ENCODE data around the gene MYT1.

Gene MYT1

GRCh38 chr20:64212755-64213154, 48.5 kb downstream of the MYT1 start:
- DNase-seq (ENCODE audit: low read depth in 2 of 3, low spot score in 2 of 3) = no peak

- no peak for DNase-seq (ENCODE audit: low read depth in 2 of 3, low spot score in 2 of 3)
Measured at GRCh38 chr20:64214113-64214512, 49.9 kb downstream of the MYT1 start.

- DNase-seq (ENCODE audit: low read depth in 2 of 3, low spot score in 2 of 3) = no peak
Measured at GRCh38 chr20:64214952-64215351, 50.7 kb downstream of the MYT1 start.

GRCh38 chr20:64216036-64216435, 51.8 kb downstream of the MYT1 start:
- no peak for DNase-seq (ENCODE audit: low read depth in 2 of 3, low spot score in 2 of 3)

DNA sequence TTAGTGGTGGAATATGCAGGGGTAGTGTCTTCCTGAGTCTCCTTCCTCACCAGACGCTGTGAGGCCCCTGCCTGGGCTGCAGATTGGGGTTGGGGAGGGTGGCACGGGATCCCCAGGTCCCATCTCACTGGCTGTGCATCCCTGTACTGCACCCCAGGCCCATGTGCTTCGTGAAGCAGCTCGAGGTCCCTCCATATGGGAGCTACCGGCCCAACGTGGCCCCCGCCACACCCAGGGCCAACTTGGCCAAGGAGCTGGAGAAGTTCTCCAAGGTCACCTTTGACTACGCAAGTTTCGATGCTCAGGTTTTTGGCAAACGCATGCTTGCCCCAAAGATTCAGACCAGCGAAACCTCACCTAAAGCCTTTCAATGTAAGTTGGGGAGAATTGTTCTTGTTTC, 52.7 kb downstream of the MYT1 start:
- DNase-seq (ENCODE audit: low read depth in 2 of 3, low spot score in 2 of 3) = no peak

DNA sequence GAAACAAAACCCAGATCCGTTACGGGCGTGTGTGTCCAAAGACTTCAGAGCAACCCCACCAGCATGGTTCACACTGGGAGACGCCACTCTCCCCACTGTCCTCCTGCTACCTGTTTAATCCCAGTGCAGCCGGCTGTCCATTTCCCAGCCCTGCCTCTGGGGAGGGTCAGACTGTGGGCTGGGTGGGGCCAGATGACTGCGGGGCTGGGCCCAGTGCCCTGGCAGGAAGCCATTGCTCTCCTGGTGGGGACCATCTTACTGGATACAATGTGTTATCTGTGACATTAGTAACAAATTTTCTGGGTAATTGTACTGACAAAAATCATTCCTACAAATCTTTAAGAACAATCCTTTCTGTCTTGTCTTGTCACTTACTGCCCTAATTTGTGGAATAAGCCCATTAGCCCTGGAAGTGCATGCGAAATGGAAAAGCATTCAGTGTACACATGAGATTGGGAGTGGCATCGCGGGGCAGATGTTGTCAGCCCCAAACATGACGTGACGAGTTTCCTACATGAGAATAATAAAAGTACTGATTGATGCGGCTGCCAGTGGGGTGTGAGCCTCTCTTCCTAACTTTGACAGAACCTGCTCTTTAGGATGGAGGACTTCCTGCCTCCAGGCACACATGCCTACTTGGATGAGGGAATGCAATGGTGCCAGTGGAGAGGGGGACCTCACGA, 53.4 kb downstream of the MYT1 start:
- no peak for DNase-seq (ENCODE audit: low read depth in 2 of 3, low spot score in 2 of 3)

DNA sequence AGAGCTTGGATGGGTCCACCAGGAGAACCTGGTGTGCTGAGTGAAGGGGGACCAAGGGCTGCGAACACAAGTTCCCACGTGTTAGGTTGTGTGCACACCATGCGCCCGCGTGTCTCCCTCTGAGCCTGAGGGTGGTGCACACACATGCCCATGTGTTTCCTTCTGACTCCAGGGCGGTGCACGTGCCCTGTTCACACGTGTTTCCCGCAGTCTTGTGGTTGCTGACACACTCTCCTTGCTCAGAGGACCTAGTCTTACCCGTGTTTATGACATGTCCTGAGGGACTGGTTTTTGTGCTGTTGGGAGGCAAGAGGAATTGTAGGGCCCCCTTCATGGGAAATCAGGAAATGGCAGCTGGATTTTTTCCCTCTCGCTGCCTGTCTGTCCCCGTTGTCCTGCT, 55.0 kb downstream of the MYT1 start:
- no peak for DNase-seq (ENCODE audit: low read depth in 2 of 3, low spot score in 2 of 3)

- DNase-seq (ENCODE audit: low read depth in 2 of 3, low spot score in 2 of 3) = no peak
Measured at GRCh38 chr20:64219730-64220129, 55.5 kb downstream of the MYT1 start.

- DNase-seq (ENCODE audit: low read depth in 2 of 3, low spot score in 2 of 3) = no peak
Measured at GRCh38 chr20:64220420-64220819, 56.2 kb downstream of the MYT1 start.

DNA sequence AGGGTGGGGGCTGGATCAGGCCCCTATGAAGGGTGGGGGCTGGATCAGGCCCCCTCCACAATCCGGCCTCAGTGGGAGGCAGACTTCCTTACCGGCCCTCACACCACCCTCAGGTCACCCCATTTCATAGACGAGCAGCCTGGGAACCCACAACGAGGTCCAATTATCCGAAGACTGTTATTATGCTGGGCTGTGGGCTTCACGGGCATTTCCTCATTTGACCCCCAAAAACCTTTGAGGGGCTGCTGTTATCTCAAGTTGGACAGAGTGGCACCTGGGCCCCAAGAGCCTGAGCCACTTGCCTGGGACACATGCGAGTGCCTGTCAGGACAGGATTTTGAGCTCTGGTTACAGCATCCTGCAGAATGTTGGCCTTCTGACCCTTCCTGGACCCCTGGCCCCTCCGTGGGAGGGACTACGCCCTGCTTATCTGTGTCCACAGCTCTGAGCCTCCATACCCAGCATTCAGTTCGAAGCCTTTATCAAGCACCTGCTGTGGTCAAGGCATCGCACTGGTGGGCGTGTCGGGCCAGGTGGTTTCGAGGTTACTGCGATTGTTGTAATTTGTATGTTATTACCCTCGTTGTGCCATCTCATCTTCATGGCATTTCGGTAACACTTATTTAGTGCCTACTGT, 56.8 kb downstream of the MYT1 start:
- no peak for DNase-seq (ENCODE audit: low read depth in 2 of 3, low spot score in 2 of 3)

DNA sequence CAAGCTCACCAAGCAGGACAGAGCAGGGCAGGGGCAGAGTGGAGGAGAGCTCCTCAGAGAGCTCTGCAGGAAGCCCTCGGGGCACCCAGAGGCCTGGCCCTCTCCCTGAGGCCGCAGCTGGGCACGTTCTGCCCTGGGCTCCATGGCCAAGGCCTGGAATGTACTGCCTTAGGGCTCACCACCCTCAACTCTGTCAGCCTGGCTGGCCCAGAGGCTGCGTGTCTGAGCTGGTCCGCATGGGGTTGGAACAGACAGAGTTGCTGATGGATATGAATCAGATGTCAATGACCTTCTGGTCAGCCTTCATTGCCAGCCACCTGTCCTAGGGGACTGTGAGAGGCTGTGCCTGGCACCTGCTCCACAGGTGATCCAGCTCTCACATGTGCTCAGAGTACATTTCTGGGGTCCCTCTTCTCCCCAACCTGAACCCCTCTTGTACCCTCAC, 58.1 kb downstream of the MYT1 start:
- DNase-seq (ENCODE audit: low read depth in 2 of 3, low spot score in 2 of 3) = no peak

GRCh38 chr20:64222851-64223525, 58.7 kb downstream of the MYT1 start:
- DNase-seq (ENCODE audit: low read depth in 2 of 3, low spot score in 2 of 3) = no peak

DNA sequence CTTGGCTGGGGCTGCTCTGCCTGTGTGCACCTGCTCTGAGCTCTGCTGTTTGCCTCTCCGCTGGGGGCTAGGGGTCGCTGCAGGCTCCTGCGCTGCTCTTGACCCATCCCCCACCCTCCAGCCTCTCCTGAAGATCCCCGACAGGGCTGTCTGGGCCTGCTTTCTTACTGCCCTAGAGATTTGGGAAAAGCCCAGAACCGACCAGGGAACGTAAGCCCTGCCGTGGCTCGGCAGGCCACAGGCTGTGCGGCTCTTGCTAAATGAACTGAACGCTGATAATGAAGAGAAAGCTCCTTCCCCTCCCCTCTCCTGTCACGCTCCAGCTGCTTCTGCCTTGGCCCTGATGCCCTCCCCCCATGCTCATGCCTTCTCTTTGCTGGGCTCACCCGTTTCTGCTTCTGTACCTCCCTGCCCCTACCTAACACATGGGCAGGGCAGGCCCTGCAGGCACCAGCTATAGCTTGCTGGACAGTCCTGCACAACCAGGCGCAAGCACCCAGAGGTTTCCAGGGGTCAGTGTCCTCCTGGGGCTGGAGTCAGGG, 59.3 kb downstream of the MYT1 start:
- DNase-seq (ENCODE audit: low read depth in 2 of 3, low spot score in 2 of 3) = no peak

DNA sequence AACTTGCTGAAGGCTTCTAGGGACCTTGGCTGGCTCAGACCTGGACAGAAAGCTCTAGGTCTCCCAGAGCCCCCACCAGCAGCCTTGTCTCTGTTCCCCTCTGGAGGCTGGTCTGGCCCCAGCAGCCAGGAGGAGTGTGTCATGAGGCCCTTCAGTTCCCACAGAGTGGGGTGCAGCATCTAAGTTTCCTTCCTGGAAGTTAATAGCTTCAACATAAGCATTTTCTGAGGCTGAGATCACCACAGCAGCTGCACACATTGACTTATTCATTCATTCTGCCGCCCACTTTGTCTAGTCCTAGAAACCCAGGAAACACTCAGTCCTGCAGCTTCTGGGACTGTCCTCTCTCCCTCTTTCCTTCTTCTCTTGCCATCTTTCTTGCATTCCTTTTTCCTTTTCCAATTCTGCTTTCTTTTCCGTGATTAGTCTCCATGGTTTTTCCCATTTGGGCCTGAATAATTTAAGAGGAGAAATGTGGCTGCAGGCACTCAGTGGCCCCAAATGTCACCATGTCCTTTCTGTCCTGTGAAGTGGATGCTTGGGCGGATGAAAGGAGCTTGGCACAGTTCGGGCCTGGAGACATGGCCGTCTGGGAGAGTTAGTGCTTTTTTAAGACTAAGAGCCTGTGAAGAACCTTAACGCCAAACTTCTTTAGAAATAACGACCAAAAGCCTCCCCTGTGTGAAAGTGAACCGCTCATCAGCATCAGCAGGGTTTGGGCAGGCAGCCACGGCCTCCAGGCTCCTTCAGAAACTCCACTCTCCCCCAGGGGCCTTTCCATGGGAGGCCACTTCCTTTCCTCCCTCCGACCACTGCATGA, 60.3 kb downstream of the MYT1 start:
- no peak for DNase-seq (ENCODE audit: low read depth in 2 of 3, low spot score in 2 of 3)

- no peak for DNase-seq (ENCODE audit: low read depth in 2 of 3, low spot score in 2 of 3)
Measured at GRCh38 chr20:64225171-64225595, 60.9 kb downstream of the MYT1 start.

DNA sequence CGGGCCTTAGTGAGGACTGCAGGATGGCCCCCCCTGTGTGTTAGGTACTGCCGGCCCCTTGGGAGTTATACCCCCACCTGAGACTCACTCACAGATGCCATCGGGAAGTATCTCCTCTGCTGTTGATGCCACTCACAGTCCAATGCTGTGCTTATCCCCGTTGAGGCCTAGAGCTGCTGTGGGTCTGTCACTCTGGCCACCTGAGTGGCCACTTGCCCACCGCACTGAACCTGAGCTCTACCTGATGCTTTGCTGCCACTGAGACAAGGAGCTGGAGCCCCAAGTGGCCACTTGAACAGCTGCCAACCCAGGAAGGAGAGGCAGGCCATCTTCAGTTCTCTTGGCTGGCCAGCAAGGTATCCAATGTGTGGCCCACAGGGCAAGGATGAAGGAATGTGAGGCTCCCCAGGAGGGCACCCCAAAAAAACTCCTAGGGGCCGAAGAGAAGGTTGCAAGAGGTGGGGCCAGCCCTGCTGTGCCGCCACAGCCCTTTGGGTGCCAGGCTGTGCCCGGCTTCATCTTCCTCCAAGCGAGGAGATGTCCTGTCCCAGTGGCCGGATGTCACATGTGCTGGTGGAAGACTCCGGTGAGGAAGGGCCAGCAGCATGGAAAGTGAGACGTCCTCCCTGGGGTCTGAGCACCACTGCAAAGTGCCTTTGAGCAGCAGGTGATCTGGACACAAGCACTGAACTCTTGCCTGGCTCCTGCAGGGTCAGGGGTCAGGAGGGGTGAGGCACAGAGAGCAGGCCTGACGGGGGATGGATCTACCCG, 61.8 kb downstream of the MYT1 start:
- DNase-seq (ENCODE audit: low read depth in 2 of 3, low spot score in 2 of 3) = no peak

- DNase-seq (ENCODE audit: low read depth in 2 of 3, low spot score in 2 of 3) = no peak
Measured at GRCh38 chr20:64226686-64227580, 62.7 kb downstream of the MYT1 start.

DNA sequence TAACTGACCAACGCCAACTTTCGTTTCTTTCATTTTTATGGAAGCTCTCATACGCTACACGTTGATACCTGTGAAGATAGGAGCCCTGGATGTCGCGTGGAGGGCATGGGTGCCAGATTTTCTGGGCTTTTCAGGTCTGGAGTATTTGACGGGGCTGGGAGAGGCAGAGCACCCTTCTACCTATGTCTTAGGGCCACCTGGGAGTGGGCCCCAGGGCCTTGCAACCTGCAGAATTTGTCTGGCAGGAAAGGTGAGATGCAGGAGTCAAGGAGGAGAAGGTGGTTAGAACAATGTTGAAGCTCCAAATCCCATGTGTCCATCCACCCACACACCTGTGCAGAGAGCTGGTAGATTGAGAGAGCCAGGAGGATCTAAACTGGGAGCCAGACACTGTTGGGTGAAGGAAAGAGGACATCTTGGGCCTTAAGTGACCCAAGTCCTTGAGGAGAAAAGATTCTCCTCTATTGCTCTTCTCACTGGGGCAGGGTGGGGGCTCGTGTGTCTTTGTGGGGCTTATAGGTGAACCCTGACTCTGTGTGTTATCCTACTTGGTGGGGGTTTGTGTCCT, 63.9 kb downstream of the MYT1 start:
- no peak for DNase-seq (ENCODE audit: low read depth in 2 of 3, low spot score in 2 of 3)

All from activated CD8-positive, alpha-beta memory T cell treated with anti-CD3 and anti-CD28 coated beads for 48 hours (primary cell).